Measurements from ENCODE around the gene KRTAP5-9.
"Not testable (repeated sequence)": the region's sequence is repeated elsewhere in the genome, so short reads cannot be mapped to it uniquely, and the experiment has no call there.

Gene KRTAP5-9

DNA sequence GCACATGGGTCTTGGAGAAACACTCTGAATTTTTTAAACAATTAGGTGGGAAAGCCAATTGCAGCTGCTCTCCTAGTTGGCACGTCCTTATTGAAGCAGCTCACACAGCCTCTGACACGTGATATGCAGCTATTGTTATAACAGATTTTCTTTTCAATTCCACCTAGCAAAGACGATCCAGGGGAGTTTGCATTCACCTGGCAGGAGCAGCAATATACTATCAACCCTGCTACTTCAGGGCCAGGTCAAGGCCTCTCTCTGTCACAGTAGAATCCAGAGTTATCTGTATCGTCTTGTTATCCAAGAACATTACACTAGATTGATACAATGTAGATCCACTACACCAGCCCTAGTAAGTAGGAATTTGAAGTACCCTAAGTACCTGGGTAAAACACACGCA lies 26.2 kb downstream of the KRTAP5-9 start:
- no peak for ATAC-seq
- no peak for TF ChIP-seq ZNF8 (CRISPR knock-in tag; IDR thresholded peaks at IDR 0.05)
- TF ChIP-seq ZNF70 (CRISPR knock-in tag; IDR thresholded peaks at IDR 0.05), result no peak
- no peak for TF ChIP-seq CSDC2 (CRISPR knock-in tag; IDR thresholded peaks at IDR 0.05)
- TF ChIP-seq RARB (CRISPR knock-in tag; IDR thresholded peaks at IDR 0.05), result no peak
- TF ChIP-seq PATZ1 (CRISPR knock-in tag; IDR thresholded peaks at IDR 0.05; ENCODE audit: borderline replicate concordance), result no peak
- TF ChIP-seq, protein P1, sequence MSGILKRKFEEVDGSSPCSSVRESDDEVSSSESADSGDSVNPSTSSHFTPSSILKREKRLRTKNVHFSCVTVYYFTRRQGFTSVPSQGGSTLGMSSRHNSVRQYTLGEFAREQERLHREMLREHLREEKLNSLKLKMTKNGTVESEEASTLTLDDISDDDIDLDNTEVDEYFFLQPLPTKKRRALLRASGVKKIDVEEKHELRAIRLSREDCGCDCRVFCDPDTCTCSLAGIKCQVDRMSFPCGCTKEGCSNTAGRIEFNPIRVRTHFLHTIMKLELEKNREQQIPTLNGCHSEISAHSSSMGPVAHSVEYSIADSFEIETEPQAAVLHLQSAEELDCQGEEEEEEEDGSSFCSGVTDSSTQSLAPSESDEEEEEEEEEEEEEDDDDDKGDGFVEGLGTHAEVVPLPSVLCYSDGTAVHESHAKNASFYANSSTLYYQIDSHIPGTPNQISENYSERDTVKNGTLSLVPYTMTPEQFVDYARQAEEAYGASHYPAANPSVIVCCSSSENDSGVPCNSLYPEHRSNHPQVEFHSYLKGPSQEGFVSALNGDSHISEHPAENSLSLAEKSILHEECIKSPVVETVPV (CRISPR knock-in tag; IDR thresholded peaks at IDR 0.05), result no peak
- TF ChIP-seq, protein P2, sequence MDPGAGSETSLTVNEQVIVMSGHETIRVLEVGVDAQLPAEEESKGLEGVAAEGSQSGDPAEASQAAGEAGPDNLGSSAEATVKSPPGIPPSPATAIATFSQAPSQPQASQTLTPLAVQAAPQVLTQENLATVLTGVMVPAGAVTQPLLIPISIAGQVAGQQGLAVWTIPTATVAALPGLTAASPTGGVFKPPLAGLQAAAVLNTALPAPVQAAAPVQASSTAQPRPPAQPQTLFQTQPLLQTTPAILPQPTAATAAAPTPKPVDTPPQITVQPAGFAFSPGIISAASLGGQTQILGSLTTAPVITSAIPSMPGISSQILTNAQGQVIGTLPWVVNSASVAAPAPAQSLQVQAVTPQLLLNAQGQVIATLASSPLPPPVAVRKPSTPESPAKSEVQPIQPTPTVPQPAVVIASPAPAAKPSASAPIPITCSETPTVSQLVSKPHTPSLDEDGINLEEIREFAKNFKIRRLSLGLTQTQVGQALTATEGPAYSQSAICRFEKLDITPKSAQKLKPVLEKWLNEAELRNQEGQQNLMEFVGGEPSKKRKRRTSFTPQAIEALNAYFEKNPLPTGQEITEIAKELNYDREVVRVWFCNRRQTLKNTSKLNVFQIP (CRISPR knock-in tag; IDR thresholded peaks at IDR 0.05; ENCODE audit: borderline replicate concordance, low read depth), result no peak
- TF ChIP-seq GLIS3 (CRISPR knock-in tag; IDR thresholded peaks at IDR 0.05), result no peak

GRCh38 chr11:71575723-71576424 lies 27.7 kb downstream of the KRTAP5-9 start:
- no peak for TF ChIP-seq ZC3H10 (CRISPR knock-in tag; IDR thresholded peaks at IDR 0.05)
- TF ChIP-seq CSDC2 (CRISPR knock-in tag; IDR thresholded peaks at IDR 0.05), result no peak
- TF ChIP-seq PPARA (CRISPR knock-in tag; IDR thresholded peaks at IDR 0.05; ENCODE audit: borderline replicate concordance), result no peak
- TF ChIP-seq, protein P3, sequence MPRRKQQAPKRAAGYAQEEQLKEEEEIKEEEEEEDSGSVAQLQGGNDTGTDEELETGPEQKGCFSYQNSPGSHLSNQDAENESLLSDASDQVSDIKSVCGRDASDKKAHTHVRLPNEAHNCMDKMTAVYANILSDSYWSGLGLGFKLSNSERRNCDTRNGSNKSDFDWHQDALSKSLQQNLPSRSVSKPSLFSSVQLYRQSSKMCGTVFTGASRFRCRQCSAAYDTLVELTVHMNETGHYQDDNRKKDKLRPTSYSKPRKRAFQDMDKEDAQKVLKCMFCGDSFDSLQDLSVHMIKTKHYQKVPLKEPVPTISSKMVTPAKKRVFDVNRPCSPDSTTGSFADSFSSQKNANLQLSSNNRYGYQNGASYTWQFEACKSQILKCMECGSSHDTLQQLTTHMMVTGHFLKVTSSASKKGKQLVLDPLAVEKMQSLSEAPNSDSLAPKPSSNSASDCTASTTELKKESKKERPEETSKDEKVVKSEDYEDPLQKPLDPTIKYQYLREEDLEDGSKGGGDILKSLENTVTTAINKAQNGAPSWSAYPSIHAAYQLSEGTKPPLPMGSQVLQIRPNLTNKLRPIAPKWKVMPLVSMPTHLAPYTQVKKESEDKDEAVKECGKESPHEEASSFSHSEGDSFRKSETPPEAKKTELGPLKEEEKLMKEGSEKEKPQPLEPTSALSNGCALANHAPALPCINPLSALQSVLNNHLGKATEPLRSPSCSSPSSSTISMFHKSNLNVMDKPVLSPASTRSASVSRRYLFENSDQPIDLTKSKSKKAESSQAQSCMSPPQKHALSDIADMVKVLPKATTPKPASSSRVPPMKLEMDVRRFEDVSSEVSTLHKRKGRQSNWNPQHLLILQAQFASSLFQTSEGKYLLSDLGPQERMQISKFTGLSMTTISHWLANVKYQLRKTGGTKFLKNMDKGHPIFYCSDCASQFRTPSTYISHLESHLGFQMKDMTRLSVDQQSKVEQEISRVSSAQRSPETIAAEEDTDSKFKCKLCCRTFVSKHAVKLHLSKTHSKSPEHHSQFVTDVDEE (CRISPR knock-in tag; IDR thresholded peaks at IDR 0.05), result no peak
- TF ChIP-seq, protein P4, sequence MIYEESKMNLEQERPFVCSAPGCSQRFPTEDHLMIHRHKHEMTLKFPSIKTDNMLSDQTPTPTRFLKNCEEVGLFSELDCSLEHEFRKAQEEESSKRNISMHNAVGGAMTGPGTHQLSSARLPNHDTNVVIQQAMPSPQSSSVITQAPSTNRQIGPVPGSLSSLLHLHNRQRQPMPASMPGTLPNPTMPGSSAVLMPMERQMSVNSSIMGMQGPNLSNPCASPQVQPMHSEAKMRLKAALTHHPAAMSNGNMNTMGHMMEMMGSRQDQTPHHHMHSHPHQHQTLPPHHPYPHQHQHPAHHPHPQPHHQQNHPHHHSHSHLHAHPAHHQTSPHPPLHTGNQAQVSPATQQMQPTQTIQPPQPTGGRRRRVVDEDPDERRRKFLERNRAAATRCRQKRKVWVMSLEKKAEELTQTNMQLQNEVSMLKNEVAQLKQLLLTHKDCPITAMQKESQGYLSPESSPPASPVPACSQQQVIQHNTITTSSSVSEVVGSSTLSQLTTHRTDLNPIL (CRISPR knock-in tag; IDR thresholded peaks at IDR 0.05; ENCODE audit: low read depth), result no peak
- no peak for TF ChIP-seq ZNF8 (CRISPR knock-in tag; IDR thresholded peaks at IDR 0.05)
- TF ChIP-seq TOX (CRISPR knock-in tag; IDR thresholded peaks at IDR 0.05; ENCODE audit: borderline replicate concordance), result no peak
- TF ChIP-seq BACH2 (CRISPR knock-in tag; IDR thresholded peaks at IDR 0.05; ENCODE audit: borderline replicate concordance), result no peak
- TF ChIP-seq, protein P2 (CRISPR knock-in tag; IDR thresholded peaks at IDR 0.05; ENCODE audit: borderline replicate concordance, low read depth), result no peak
- TF ChIP-seq ZNF70 (CRISPR knock-in tag; IDR thresholded peaks at IDR 0.05), result no peak
- ATAC-seq, result no peak

- ATAC-seq, result not testable (repeated sequence)
Observed at GRCh38 chr11:71576688-71577465, 28.7 kb downstream of the KRTAP5-9 start.
